K562 (cell line): ENCODE data around the gene DAGLB. TPM values are rescaled to one million over a fixed set of nuclear protein-coding genes. Genes with fewer than 3 reads are reported as not detected.

Experiments
- ATAC-seq: fragments of 200-7000 bp; cut with Tn5 transposase; 3 replicates; pipeline ENCODE4 v1.9.1; 2020; ENCODE audit warnings: moderate library complexity
- BruUV-seq: library from RNA; stranded (reverse); fragments of 400-500 nt; replicated peaks from 2 replicates; lab custom pipeline; 2021; lab: Mats Ljungman, UMichigan
- CTCF ChIA-PET: fragments of 300-600 bp; formaldehyde crosslinking; extraction: SDS; loops from one replicate; lab custom pipeline; 2021; ENCODE audit warnings: low intra/inter-chr PET ratio; lab: Yijun Ruan, JAX
- POLR2A ChIA-PET: fragments of 300-600, 350-650 bp; sonication (Branson Sonifier 250); formaldehyde crosslinking; extraction: SDS; loops from one replicate; lab custom pipeline; 2021; ENCODE audit warnings: antibody characterized with exemption, inconsistent platforms; lab: Yijun Ruan, JAX
- DNase-seq, 4 experiments: peaks; one replicate each; pipeline versions ENCODE4 v3.0.0 to v3.0.0-alpha.2; 2011 to 2018; ENCODE audit warnings: low spot score in 3 of 4, mixed read lengths in 3 of 4; ENCODE audit errors: extremely low read depth in 1 of 4
- FAIRE-seq: peaks from 2 replicates; lab custom pipeline; 2011; peaks lifted over from hg19 to GRCh38; lab: Jason Lieb, UNC
- H2AFZ ChIP-seq: 2 replicates; pipeline ENCODE4 v1.6.0; 2011; ENCODE audit warnings: low read depth, low read length, control low read depth, inconsistent platforms
- H3K27ac ChIP-seq: fragments of 200-600 bp; 3 replicates; pipeline ENCODE4 v1.8.0; 2011; ENCODE audit warnings: low read depth, mild to moderate bottlenecking, control low read depth, inconsistent platforms, low read length, moderate library complexity, mixed read lengths; ENCODE audit errors: extremely low read depth
- H3K27me3 ChIP-seq, 2 experiments: fragments of 300-600 bp in 1 of 2; 2 replicates in 1 of 2; 3 replicates in 1 of 2; pipeline versions ENCODE4 v1.6.0 to v1.8.0; 2011; ENCODE audit warnings: inconsistent platforms in 2 of 2, low read length in 2 of 2, mild to moderate bottlenecking in 1 of 2, mixed read lengths in 1 of 2, moderate library complexity in 1 of 2; ENCODE audit not compliant: control insufficient read depth in 2 of 2, insufficient read depth in 2 of 2
- H3K36me3 ChIP-seq: fragments of 300-600 bp; 3 replicates; pipeline ENCODE4 v1.8.0; 2011; ENCODE audit warnings: mild to moderate bottlenecking, low read length, inconsistent platforms; ENCODE audit not compliant: control insufficient read depth, insufficient read depth
- H3K4me1 ChIP-seq, 2 experiments: fragments of 200-600 bp in 1 of 2; replicated peaks in 1 of 2; 2 replicates in 1 of 2; 3 replicates in 1 of 2; pipeline versions ENCODE4 v1.5.1 to v1.8.0; 2011; ENCODE audit warnings: inconsistent platforms in 2 of 2, low read length in 2 of 2, mild to moderate bottlenecking in 1 of 2, mixed read lengths in 1 of 2, moderate library complexity in 1 of 2; ENCODE audit not compliant: control insufficient read depth in 2 of 2, insufficient read depth in 2 of 2
- H3K4me2 ChIP-seq: 2 replicates; pipeline ENCODE4 v1.6.1; 2011; ENCODE audit warnings: low read length, control low read depth, inconsistent platforms, mixed read lengths; ENCODE audit not compliant: insufficient read depth
- H3K4me3 ChIP-seq: fragments of 200-600 bp; sonication (generic), shearing (Covaris generic); 2 replicates; pipeline ENCODE4 v1.5.1; 2016; ENCODE audit warnings: control low read depth, inconsistent platforms
- H3K79me2 ChIP-seq: fragments of 200-600 bp; 3 replicates; pipeline ENCODE4 v1.8.0; 2011; ENCODE audit warnings: low read length, inconsistent platforms; ENCODE audit not compliant: control insufficient read depth, insufficient read depth
- H3K9ac ChIP-seq, 2 experiments: 2 replicates each; pipeline versions ENCODE4 v1.6.0 to v1.6.1; 2011; ENCODE audit warnings: low read depth in 2 of 2, low read length in 2 of 2, control low read depth in 1 of 2, inconsistent platforms in 1 of 2, mild to moderate bottlenecking in 1 of 2, mixed read lengths in 1 of 2; ENCODE audit not compliant: insufficient read depth in 1 of 2
- H3K9me1 ChIP-seq: one replicate; pipeline ENCODE4 v1.6.0; 2011; ENCODE audit warnings: inconsistent platforms, mild to moderate bottlenecking, low read length, moderate library complexity; ENCODE audit not compliant: control insufficient read depth, insufficient read depth
- H3K9me3 ChIP-seq: replicated peaks from 2 replicates; pipeline ENCODE4 v1.5.1; 2011; ENCODE audit warnings: low read depth, low read length, inconsistent platforms; ENCODE audit not compliant: control insufficient read depth, insufficient read depth
- H4K20me1 ChIP-seq: replicated peaks from 2 replicates; pipeline ENCODE4 v1.6.1; 2011; ENCODE audit warnings: low read length, inconsistent platforms, mixed read lengths; ENCODE audit not compliant: control insufficient read depth, insufficient read depth
- ELF1 ChIP-seq: fragments of 200-800 bp; sonication (Bioruptor generic); IDR thresholded peaks from 2 replicates; pipeline ENCODE4 v1.6.1; 2016; ENCODE audit warnings: missing genetic modification characterization, missing compliant biosample characterization
- HIVEP1 ChIP-seq: fragments of 250-450 bp; sonication (Bioruptor Pico); IDR thresholded peaks from 2 replicates; pipeline ENCODE4 v1.4.0; 2020; ENCODE audit warnings: mild to moderate bottlenecking
- NR2F6 ChIP-seq: fragments of 450-650 bp; formaldehyde crosslinking; IDR thresholded peaks from 2 replicates; pipeline ENCODE4 v1.4.0; 2020; ENCODE audit warnings: mild to moderate bottlenecking
- RBM22 ChIP-seq: fragments of 200-400 bp; formaldehyde crosslinking; IDR thresholded peaks from 2 replicates; pipeline ENCODE4 v1.6.1; 2018; ENCODE audit warnings: low read length, low read depth; ENCODE audit not compliant: poor library complexity, severe bottlenecking
- ZNF239 ChIP-seq: fragments of 250-450 bp; sonication (Bioruptor Pico); IDR thresholded peaks from 2 replicates; pipeline ENCODE4 v1.4.0; 2020; ENCODE audit warnings: mild to moderate bottlenecking
- WGBS: fragments of 100-300 bp; shearing (Covaris generic); methylation state at CpG from one replicate; pipeline ENCODE4 v1.1.6; 2016; ENCODE audit warnings: low coverage, mixed read lengths; ENCODE audit not compliant: insufficient coverage; ENCODE audit errors: missing lambda C conversion rate; 5-methylcytosine and 5-hydroxymethylcytosine counted together
- in situ Hi-C: fragments of 300-500 bp; cut with MboI; formaldehyde crosslinking; loops from 4 replicates; pipeline ENCODE4 v1.15.0; 2018; ENCODE audit warnings: inconsistent platforms, mixed read lengths
- intact Hi-C: fragments of 100-400 bp; cut with micrococcal nuclease; formaldehyde crosslinking; loops from 2 replicates; pipeline ENCODE4 v1.14.2; 2022
- polyA plus RNA-seq, 8 experiments: library from polyadenylated mRNA; depleted of rRNA in 4 of 8; stranded (reverse) in 5 of 8; unstranded in 3 of 8; fragments of >200 nt; fragmentation: Nextera tagmentation in 2 of 8; fragmentation: Illumina TruSeq in 1 of 8; extraction: Ambion mirVana in 2 of 8; extraction: Trizol in 1 of 8; gene quantifications; 2 replicates each; pipeline versions ENCODE4 v1.2.1 to v1.2.3, GENCODE V29; 2011 to 2014; ENCODE audit warnings: inconsistent platforms in 1 of 8, missing spikeins in 1 of 8
- total RNA-seq, 7 experiments: library from RNA; depleted of rRNA in 6 of 7; stranded (reverse); fragments of >200 nt in 6 of 7; fragmentation: Illumina TruSeq in 2 of 7; extraction: Trizol in 2 of 7; gene quantifications; 2 replicates each; pipeline versions ENCODE4 v1.2.1 to v1.2.3, GENCODE V29; 2011 to 2021; ENCODE audit warnings: low replicate concordance in 1 of 7
- TF ChIP-seq, protein P1 (sequence below): sonication (generic); formaldehyde crosslinking; IDR thresholded peaks from 2 replicates; pipeline ENCODE4 v1.9.0; 2022; ENCODE audit warnings: mild to moderate bottlenecking, missing genetic modification reagents
- TF ChIP-seq, protein P2 (sequence below): fragments of 450-650 bp; formaldehyde crosslinking; conservative IDR thresholded peaks from 2 replicates; pipeline ENCODE4 v1.4.0; 2022; ENCODE audit warnings: mild to moderate bottlenecking, missing genetic modification characterization
- TF ChIP-seq, protein P3 (sequence below): fragments of 200-600 bp; sonication (generic); IDR thresholded peaks from one replicate; pipeline ENCODE4 v1.6.1; 2012; ENCODE audit warnings: mild to moderate bottlenecking, low read depth, low read length, inconsistent platforms

DAGLB gene
- total and polyA plus RNA-seq, 9 of the 15 experiments (the other 6 are each of a cell fraction or from before 2014, with no cell fraction given): 0.92 to 16.4 (median 9.3) TPM

DNA sequence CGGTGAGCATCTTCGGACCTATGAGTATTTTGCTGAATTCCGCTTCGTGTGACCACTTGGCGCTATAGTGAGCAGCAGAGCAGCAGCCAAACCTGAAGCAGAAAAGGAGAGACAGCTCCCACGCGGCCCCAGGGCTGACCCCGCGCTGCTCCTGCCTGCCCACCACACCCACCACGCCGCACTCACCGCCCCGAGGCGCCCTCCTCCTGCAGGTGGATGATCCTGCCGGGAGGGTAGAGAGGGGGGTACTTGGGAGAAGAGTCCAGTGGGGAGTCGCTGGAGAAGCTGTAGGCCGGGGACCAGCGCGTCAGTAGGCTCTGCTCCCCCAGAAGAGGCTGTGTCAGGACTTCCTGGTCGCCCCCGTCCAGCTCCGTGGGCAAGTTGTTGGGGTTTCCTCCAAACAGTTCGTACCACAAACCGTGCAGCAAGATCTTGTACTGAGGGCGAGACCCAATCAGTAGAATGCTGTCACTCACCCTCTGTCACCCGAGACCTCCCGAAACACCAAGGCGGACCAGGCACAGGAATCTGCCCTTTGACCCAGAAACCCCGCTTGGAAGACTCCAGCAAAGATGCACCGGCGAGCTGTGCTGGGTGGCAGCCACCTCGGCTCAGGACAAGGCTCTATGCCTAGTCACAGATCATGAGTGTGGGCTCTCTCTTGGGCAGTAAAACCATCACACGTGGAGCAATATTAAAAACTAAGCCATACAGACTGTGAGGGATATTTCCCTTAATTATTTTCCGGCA, 37.6 kb downstream of the DAGLB start:
- BruUV-seq: no TSS peak
- no peak overlapping the region for H3K4me2 ChIP-seq
- H3K79me2 ChIP-seq: no peaks in the 10 kb centered on the region
- intact Hi-C loops: no loop called here
- no peaks in the 10 kb centered on the region for H3K27me3 ChIP-seq
- in situ Hi-C loops: no loop called here
- FAIRE-seq (no peak), ATAC-seq (no peak), DNase-seq (peak in 1 of 4 experiments; percentile 27)
- H3K4me1 ChIP-seq: peaks cover 0 to 6% of the 10 kb centered on the region in 2 experiments; a peak in 1 of 5 replicates
- H4K20me1 ChIP-seq: no peaks in the 10 kb centered on the region
- peaks cover 80% of the 10 kb centered on the region; the same call in 2 of the 3 replicates for H3K36me3 ChIP-seq
- H3K4me3 ChIP-seq: no peak overlapping the region
- H3K9me3 ChIP-seq: no peaks in the 10 kb centered on the region
- no peak overlapping the region for H2AFZ ChIP-seq
- H3K9me1 ChIP-seq: no peaks in the 10 kb centered on the region
- H3K9ac ChIP-seq: no peak overlapping the region
- ChIA-PET POLR2A (interaction anchor here (1.1 kb wide), 1 partner anchor 12 kb away, joined by 3 read pairs; no protein-coding TSS in a partner anchor), CTCF (no interaction called here)
- H3K27ac ChIP-seq: no peak overlapping the region
- 96% methylated on average over 22 of the region's 34 CpGs for WGBS
- no peak for TF ChIP-seq ELF1 (tag)
- no peak for TF ChIP-seq HIVEP1 (CRISPR knock-in tag)
- TF ChIP-seq NR2F6 (CRISPR knock-in tag): no peak
- TF ChIP-seq, protein P1, sequence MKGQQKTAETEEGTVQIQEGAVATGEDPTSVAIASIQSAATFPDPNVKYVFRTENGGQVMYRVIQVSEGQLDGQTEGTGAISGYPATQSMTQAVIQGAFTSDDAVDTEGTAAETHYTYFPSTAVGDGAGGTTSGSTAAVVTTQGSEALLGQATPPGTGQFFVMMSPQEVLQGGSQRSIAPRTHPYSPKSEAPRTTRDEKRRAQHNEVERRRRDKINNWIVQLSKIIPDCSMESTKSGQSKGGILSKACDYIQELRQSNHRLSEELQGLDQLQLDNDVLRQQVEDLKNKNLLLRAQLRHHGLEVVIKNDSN (CRISPR knock-in tag): no peak
- TF ChIP-seq RBM22: peak; percentile 76
- TF ChIP-seq, protein P2, sequence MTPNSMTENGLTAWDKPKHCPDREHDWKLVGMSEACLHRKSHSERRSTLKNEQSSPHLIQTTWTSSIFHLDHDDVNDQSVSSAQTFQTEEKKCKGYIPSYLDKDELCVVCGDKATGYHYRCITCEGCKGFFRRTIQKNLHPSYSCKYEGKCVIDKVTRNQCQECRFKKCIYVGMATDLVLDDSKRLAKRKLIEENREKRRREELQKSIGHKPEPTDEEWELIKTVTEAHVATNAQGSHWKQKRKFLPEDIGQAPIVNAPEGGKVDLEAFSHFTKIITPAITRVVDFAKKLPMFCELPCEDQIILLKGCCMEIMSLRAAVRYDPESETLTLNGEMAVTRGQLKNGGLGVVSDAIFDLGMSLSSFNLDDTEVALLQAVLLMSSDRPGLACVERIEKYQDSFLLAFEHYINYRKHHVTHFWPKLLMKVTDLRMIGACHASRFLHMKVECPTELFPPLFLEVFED (CRISPR knock-in tag): no peak
- TF ChIP-seq, protein P3, sequence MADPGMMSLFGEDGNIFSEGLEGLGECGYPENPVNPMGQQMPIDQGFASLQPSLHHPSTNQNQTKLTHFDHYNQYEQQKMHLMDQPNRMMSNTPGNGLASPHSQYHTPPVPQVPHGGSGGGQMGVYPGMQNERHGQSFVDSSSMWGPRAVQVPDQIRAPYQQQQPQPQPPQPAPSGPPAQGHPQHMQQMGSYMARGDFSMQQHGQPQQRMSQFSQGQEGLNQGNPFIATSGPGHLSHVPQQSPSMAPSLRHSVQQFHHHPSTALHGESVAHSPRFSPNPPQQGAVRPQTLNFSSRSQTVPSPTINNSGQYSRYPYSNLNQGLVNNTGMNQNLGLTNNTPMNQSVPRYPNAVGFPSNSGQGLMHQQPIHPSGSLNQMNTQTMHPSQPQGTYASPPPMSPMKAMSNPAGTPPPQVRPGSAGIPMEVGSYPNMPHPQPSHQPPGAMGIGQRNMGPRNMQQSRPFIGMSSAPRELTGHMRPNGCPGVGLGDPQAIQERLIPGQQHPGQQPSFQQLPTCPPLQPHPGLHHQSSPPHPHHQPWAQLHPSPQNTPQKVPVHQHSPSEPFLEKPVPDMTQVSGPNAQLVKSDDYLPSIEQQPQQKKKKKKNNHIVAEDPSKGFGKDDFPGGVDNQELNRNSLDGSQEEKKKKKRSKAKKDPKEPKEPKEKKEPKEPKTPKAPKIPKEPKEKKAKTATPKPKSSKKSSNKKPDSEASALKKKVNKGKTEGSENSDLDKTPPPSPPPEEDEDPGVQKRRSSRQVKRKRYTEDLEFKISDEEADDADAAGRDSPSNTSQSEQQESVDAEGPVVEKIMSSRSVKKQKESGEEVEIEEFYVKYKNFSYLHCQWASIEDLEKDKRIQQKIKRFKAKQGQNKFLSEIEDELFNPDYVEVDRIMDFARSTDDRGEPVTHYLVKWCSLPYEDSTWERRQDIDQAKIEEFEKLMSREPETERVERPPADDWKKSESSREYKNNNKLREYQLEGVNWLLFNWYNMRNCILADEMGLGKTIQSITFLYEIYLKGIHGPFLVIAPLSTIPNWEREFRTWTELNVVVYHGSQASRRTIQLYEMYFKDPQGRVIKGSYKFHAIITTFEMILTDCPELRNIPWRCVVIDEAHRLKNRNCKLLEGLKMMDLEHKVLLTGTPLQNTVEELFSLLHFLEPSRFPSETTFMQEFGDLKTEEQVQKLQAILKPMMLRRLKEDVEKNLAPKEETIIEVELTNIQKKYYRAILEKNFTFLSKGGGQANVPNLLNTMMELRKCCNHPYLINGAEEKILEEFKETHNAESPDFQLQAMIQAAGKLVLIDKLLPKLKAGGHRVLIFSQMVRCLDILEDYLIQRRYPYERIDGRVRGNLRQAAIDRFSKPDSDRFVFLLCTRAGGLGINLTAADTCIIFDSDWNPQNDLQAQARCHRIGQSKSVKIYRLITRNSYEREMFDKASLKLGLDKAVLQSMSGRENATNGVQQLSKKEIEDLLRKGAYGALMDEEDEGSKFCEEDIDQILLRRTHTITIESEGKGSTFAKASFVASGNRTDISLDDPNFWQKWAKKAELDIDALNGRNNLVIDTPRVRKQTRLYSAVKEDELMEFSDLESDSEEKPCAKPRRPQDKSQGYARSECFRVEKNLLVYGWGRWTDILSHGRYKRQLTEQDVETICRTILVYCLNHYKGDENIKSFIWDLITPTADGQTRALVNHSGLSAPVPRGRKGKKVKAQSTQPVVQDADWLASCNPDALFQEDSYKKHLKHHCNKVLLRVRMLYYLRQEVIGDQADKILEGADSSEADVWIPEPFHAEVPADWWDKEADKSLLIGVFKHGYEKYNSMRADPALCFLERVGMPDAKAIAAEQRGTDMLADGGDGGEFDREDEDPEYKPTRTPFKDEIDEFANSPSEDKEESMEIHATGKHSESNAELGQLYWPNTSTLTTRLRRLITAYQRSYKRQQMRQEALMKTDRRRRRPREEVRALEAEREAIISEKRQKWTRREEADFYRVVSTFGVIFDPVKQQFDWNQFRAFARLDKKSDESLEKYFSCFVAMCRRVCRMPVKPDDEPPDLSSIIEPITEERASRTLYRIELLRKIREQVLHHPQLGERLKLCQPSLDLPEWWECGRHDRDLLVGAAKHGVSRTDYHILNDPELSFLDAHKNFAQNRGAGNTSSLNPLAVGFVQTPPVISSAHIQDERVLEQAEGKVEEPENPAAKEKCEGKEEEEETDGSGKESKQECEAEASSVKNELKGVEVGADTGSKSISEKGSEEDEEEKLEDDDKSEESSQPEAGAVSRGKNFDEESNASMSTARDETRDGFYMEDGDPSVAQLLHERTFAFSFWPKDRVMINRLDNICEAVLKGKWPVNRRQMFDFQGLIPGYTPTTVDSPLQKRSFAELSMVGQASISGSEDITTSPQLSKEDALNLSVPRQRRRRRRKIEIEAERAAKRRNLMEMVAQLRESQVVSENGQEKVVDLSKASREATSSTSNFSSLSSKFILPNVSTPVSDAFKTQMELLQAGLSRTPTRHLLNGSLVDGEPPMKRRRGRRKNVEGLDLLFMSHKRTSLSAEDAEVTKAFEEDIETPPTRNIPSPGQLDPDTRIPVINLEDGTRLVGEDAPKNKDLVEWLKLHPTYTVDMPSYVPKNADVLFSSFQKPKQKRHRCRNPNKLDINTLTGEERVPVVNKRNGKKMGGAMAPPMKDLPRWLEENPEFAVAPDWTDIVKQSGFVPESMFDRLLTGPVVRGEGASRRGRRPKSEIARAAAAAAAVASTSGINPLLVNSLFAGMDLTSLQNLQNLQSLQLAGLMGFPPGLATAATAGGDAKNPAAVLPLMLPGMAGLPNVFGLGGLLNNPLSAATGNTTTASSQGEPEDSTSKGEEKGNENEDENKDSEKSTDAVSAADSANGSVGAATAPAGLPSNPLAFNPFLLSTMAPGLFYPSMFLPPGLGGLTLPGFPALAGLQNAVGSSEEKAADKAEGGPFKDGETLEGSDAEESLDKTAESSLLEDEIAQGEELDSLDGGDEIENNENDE: no peak
- TF ChIP-seq ZNF239 (CRISPR knock-in tag): no peak
